OCI-LY7 (cell line): ENCODE measurements around the gene SMO. TPM values are rescaled to one million over a fixed set of nuclear protein-coding genes. Genes with fewer than 3 reads are reported as not detected.

ENCODE experiments used
- BruUV-seq: library from RNA; stranded (reverse); fragments of 400-500 nt; replicated peaks from 2 replicates; lab custom pipeline; 2021; lab: Mats Ljungman, UMichigan
- CTCF ChIA-PET: fragments of 300-600 bp; sonication (Branson Sonifier 250); formaldehyde crosslinking; loops from one replicate; lab custom pipeline; 2022; ENCODE audit warnings: antibody characterized with exemption; ENCODE audit not compliant: unreplicated experiment; lab: Charles Lee
- POLR2A ChIA-PET: fragments of 300-600 bp; sonication (Branson Sonifier 250); formaldehyde crosslinking; loops from one replicate; lab custom pipeline; 2022; ENCODE audit warnings: antibody characterized with exemption; lab: Charles Lee
- DNase-seq: peaks from one replicate; pipeline ENCODE4 v3.0.0-alpha.2; 2015; ENCODE audit warnings: low spot score
- H2AFZ ChIP-seq: fragments of 200-600 bp; sonication (generic), shearing (Covaris generic); 2 replicates; pipeline ENCODE4 v1.6.1; 2014; ENCODE audit warnings: mild to moderate bottlenecking, antibody characterized with exemption, low read length, moderate library complexity
- H3K27ac ChIP-seq: fragments of 200-600 bp; sonication (generic); 2 replicates; pipeline ENCODE4 v1.5.1; 2014; ENCODE audit warnings: mixed run types, low read depth, mild to moderate bottlenecking, moderate library complexity, low read length, inconsistent platforms; ENCODE audit not compliant: poor library complexity, severe bottlenecking
- H3K36me3 ChIP-seq: fragments of 200-600 bp; sonication (generic); 2 replicates; pipeline ENCODE4 v1.6.1; 2014; ENCODE audit warnings: mild to moderate bottlenecking, antibody characterized with exemption, low read length, moderate library complexity, mixed read lengths; ENCODE audit not compliant: insufficient read depth
- H3K4me1 ChIP-seq: fragments of 200-600 bp; sonication (generic); 2 replicates; pipeline ENCODE4 v1.5.1; 2014; ENCODE audit warnings: mild to moderate bottlenecking, low read length; ENCODE audit not compliant: insufficient read depth, poor library complexity, severe bottlenecking
- H3K4me2 ChIP-seq: fragments of 200-600 bp; sonication (generic); 2 replicates; pipeline ENCODE4 v1.6.1; 2014; ENCODE audit warnings: mild to moderate bottlenecking, low read length
- H3K4me3 ChIP-seq: fragments of 200-600 bp; sonication (generic); 2 replicates; pipeline ENCODE4 v1.5.1; 2014; ENCODE audit warnings: mild to moderate bottlenecking, low read depth, low read length; ENCODE audit not compliant: poor library complexity, severe bottlenecking
- H3K79me2 ChIP-seq: fragments of 200-600 bp; sonication (generic); 2 replicates; pipeline ENCODE4 v1.6.1; 2016; ENCODE audit warnings: low read depth, mild to moderate bottlenecking, low read length, moderate library complexity, mixed read lengths; ENCODE audit not compliant: insufficient read depth
- H3K9me2 ChIP-seq: fragments of 200-600 bp; sonication (generic); 2 replicates; pipeline ENCODE4 v1.6.1; 2016; ENCODE audit warnings: mild to moderate bottlenecking, low read length, mixed read lengths; ENCODE audit not compliant: insufficient read depth
- H3K9me3 ChIP-seq: fragments of 200-600 bp; sonication (generic); 2 replicates; pipeline ENCODE4 v1.6.1; 2014; ENCODE audit warnings: mild to moderate bottlenecking, mixed run types, low read length, mixed read lengths
- H4K20me1 ChIP-seq: fragments of 200-600 bp; sonication (generic); 2 replicates; pipeline ENCODE4 v1.6.1; 2014; ENCODE audit warnings: mild to moderate bottlenecking, antibody characterized with exemption, low read length, moderate library complexity, mixed read lengths; ENCODE audit not compliant: insufficient read depth
- CTCF ChIP-seq: fragments of 200-600 bp; sonication (generic); conservative IDR thresholded peaks from 2 replicates; pipeline ENCODE4 v1.5.1; 2014; ENCODE audit warnings: mild to moderate bottlenecking, antibody characterized with exemption, low read length, moderate library complexity, mixed read lengths
- EZH2phosphoT487 ChIP-seq: fragments of 200-600 bp; sonication (generic); IDR thresholded peaks from 2 replicates; pipeline ENCODE4 v1.6.1; 2018; ENCODE audit warnings: low read depth, borderline replicate concordance, mild to moderate bottlenecking, mixed run types, antibody characterized with exemption, low read length, moderate library complexity, mixed read lengths
- intact Hi-C: fragments of 100-400 bp; cut with micrococcal nuclease; formaldehyde crosslinking; loops from one replicate; pipeline ENCODE4 v1.10.0; 2022; ENCODE audit not compliant: unreplicated experiment
- small RNA-seq: library from RNA; depleted of rRNA; stranded (forward); fragments of <200 nt; gene quantifications from one replicate; pipeline ENCODE3, GENCODE V24; 2014
- total RNA-seq, 2 experiments: library from RNA; depleted of rRNA in 1 of 2; stranded (reverse); fragments of >200 nt in 1 of 2; shearing (Covaris generic) in 1 of 2; gene quantifications; 2 replicates each; pipeline ENCODE4 v1.2.3, GENCODE V29; 2014 to 2022

Gene SMO
- total RNA-seq, 2 experiments from 2014 or later, result 0.17 to 0.25 TPM

- H3K9me3 ChIP-seq, result no peaks in the 10 kb centered on the region
- no peak overlapping the region for H2AFZ ChIP-seq
- intact Hi-C loops, result no loop called here
- no peak overlapping the region for H3K27ac ChIP-seq
- H3K36me3 ChIP-seq, result no peaks in the 10 kb centered on the region
- BruUV-seq, result no TSS peak
- POLR2A ChIA-PET, result interaction anchor here (1.0 to 3.2 kb wide), 2 partner anchors 9 to 25 kb away, joined by 3 to 16 read pairs; no protein-coding TSS in a partner anchor
- peak overlapping the region; percentile 12; the same call in 1 of the 2 replicates for H3K4me2 ChIP-seq
- H3K4me3 ChIP-seq, result no peak overlapping the region
- peaks cover 3% of the 10 kb centered on the region; the same call in 1 of the 2 replicates for H3K9me2 ChIP-seq
- H3K79me2 ChIP-seq, result no peaks in the 10 kb centered on the region
- CTCF ChIA-PET, result no interaction called here
- no peaks in the 10 kb centered on the region for H4K20me1 ChIP-seq
- peak; percentile 13 for DNase-seq
- TF ChIP-seq EZH2phosphoT487 (no peak), CTCF (no peak)
- peaks cover 7% of the 10 kb centered on the region for H3K4me1 ChIP-seq
Observed at GRCh38 chr7:129258649-129259389, 70.4 kb downstream of the SMO start.

GRCh38 chr7:129262324-129262723 lies 73.9 kb downstream of the SMO start:
- Histone ChIP-seq H3K36me3 (no peaks in the 10 kb centered on the region), H3K4me2 (no peak overlapping the region), H4K20me1 (no peaks in the 10 kb centered on the region), H3K4me3 (no peak overlapping the region), H3K27ac (no peak overlapping the region), H3K9me3 (no peaks in the 10 kb centered on the region), H3K9me2 (peaks cover 3% of the 10 kb centered on the region; the same call in 1 of the 2 replicates), H3K4me1 (peaks cover 7% of the 10 kb centered on the region), H2AFZ (no peak overlapping the region), H3K79me2 (no peaks in the 10 kb centered on the region)
- intact Hi-C loops, result no loop called here
- TF ChIP-seq CTCF (no peak), EZH2phosphoT487 (no peak)
- BruUV-seq, result no TSS peak
- CTCF ChIA-PET, result interaction anchor here (0.8 kb wide), 1 partner anchor 29 kb away, joined by 4 read pairs; no protein-coding TSS in a partner anchor
- POLR2A ChIA-PET, result interaction anchor here (1.0 kb wide), 1 partner anchor 8 kb away, joined by 4 read pairs; no protein-coding TSS in a partner anchor
- no peak for DNase-seq

Small RNA genes lying within 50 kb of the gene (small RNA-seq; reads per million reads assigned to genes)
- gene RNY1P11, result not detected

Other genes starting within 250 kb of the SMO start
- 51.4 and 55.1 TPM in 2 replicates for gene TNPO3, start 133.5 kb upstream of the SMO start, total RNA-seq (2014; rRNA removed; shearing (Covaris generic))
- 70.6 and 71.7 TPM in 2 replicates for gene TNPO3, start 133.5 kb upstream of the SMO start, total RNA-seq (2022)
- 11.5 and 14.6 TPM in 2 replicates for gene TSPAN33, start 43.9 kb upstream of the SMO start, total RNA-seq (2014; rRNA removed; shearing (Covaris generic))
- gene TSPAN33, start 43.9 kb upstream of the SMO start, total RNA-seq (2022), result 37.8 and 44.8 TPM in 2 replicates
- gene AHCYL2, start 36.4 kb downstream of the SMO start, total RNA-seq (2014; rRNA removed; shearing (Covaris generic)), result 3.6 and 5.0 TPM in 2 replicates
- 8.7 and 9.7 TPM in 2 replicates for gene AHCYL2, start 36.4 kb downstream of the SMO start, total RNA-seq (2022)
- 1.3 and 2.1 TPM in 2 replicates for gene STRIP2, start 245.8 kb downstream of the SMO start, total RNA-seq (2014; rRNA removed; shearing (Covaris generic))
- gene STRIP2, start 245.8 kb downstream of the SMO start, total RNA-seq (2022), result 4.2 and 4.3 TPM in 2 replicates